IMR-90 (cell line): Measurements from ENCODE around the gene ZBED1. TPM values are rescaled to one million over a fixed set of nuclear protein-coding genes. Genes with fewer than 3 reads are reported as not detected.
"Not testable (repeated sequence)": the region's sequence is repeated elsewhere in the genome, so short reads cannot be mapped to it uniquely, and the experiment has no call there.

Experiments used
- ATAC-seq: fragments of 200-7000 bp; cut with Tn5 transposase; 2 replicates; pipeline ENCODE4 v1.9.1; 2020; ENCODE audit warnings: low read depth, mild to moderate bottlenecking, moderate library complexity
- BruUV-seq: library from RNA; stranded (reverse); fragments of 400-500 nt; replicated peaks from 2 replicates; lab custom pipeline; 2021; lab: Mats Ljungman, UMichigan
- CTCF ChIA-PET: fragments of 300-600 bp; formaldehyde crosslinking; extraction: SDS; loops from one replicate; lab custom pipeline; 2021; ENCODE audit warnings: antibody characterized with exemption; lab: Yijun Ruan, JAX
- POLR2A ChIA-PET: fragments of 300-600 bp; sonication (Branson Sonifier 250); formaldehyde crosslinking; loops from one replicate; lab custom pipeline; 2022; ENCODE audit warnings: antibody characterized with exemption; ENCODE audit not compliant: unreplicated experiment; lab: Charles Lee
- DNase-seq: peaks from one replicate; pipeline ENCODE4 v3.0.0; 2013
- H2AFZ ChIP-seq: replicated peaks from 2 replicates; pipeline ENCODE3; 2013; ENCODE audit warnings: low read length, mild to moderate bottlenecking; ENCODE audit not compliant: poor library complexity
- H2AK5ac ChIP-seq: 2 replicates; pipeline ENCODE4 v1.6.1; 2013; ENCODE audit warnings: low read depth, low read length, inconsistent platforms
- H2AK9ac ChIP-seq: replicated peaks from 2 replicates; pipeline ENCODE3; 2013; ENCODE audit warnings: mild to moderate bottlenecking, low read depth, low read length, moderate library complexity; ENCODE audit not compliant: poor library complexity
- H2BK120ac ChIP-seq: 2 replicates; pipeline ENCODE4 v1.6.1; 2013; ENCODE audit warnings: low read depth, low read length, inconsistent platforms
- H2BK15ac ChIP-seq: 3 replicates; pipeline ENCODE4 v1.6.1; 2013; ENCODE audit warnings: low read depth, low read length, inconsistent platforms
- H2BK20ac ChIP-seq: 2 replicates; pipeline ENCODE4 v1.6.1; 2013; ENCODE audit warnings: low read depth, mild to moderate bottlenecking, inconsistent platforms, low read length, moderate library complexity
- H2BK5ac ChIP-seq: 2 replicates; pipeline ENCODE4 v1.6.1; 2013; ENCODE audit warnings: mild to moderate bottlenecking, low read depth, low read length, inconsistent platforms; ENCODE audit not compliant: poor library complexity, severe bottlenecking
- H3K14ac ChIP-seq: replicated peaks from 2 replicates; pipeline ENCODE4 v1.6.1; 2013; ENCODE audit warnings: low read depth, low read length, inconsistent platforms
- H3K18ac ChIP-seq: 2 replicates; pipeline ENCODE4 v1.6.1; 2013; ENCODE audit warnings: low read depth, low read length, control low read depth
- H3K23ac ChIP-seq: 2 replicates; pipeline ENCODE4 v1.6.1; 2013; ENCODE audit warnings: low read depth, low read length, inconsistent platforms
- H3K27ac ChIP-seq: 2 replicates; pipeline ENCODE4 v1.5.1; 2013; ENCODE audit warnings: mild to moderate bottlenecking, control low read depth, low read length; ENCODE audit not compliant: insufficient read depth
- H3K27me3 ChIP-seq: 2 replicates; pipeline ENCODE4 v1.6.1; 2013; ENCODE audit warnings: low read length; ENCODE audit not compliant: control insufficient read depth, insufficient read depth
- H3K36me3 ChIP-seq: 2 replicates; pipeline ENCODE4 v1.6.1; 2013; ENCODE audit warnings: low read length, mixed read lengths; ENCODE audit not compliant: control insufficient read depth, insufficient read depth
- H3K4ac ChIP-seq: 2 replicates; pipeline ENCODE4 v1.6.1; 2013; ENCODE audit warnings: low read depth, low read length, inconsistent platforms
- H3K4me1 ChIP-seq: 2 replicates; pipeline ENCODE4 v1.6.1; 2013; ENCODE audit warnings: low read length, mixed read lengths; ENCODE audit not compliant: control insufficient read depth, insufficient read depth
- H3K4me2 ChIP-seq: 2 replicates; pipeline ENCODE4 v1.6.1; 2013; ENCODE audit warnings: low read depth, mild to moderate bottlenecking, control low read depth, low read length, moderate library complexity
- H3K4me3 ChIP-seq: 2 replicates; pipeline ENCODE4 v1.5.1; 2013; ENCODE audit warnings: low read depth, mild to moderate bottlenecking, control low read depth, low read length, moderate library complexity; ENCODE audit not compliant: insufficient read depth
- H3K56ac ChIP-seq: 2 replicates; pipeline ENCODE4 v1.6.1; 2013; ENCODE audit warnings: low read length, inconsistent platforms; ENCODE audit not compliant: insufficient read depth; ENCODE audit errors: extremely low read depth
- H3K79me1 ChIP-seq, 2 experiments: 2 replicates each; pipeline ENCODE4 v1.6.1; 2013; ENCODE audit warnings: low read length in 2 of 2, inconsistent platforms in 1 of 2, low read depth in 1 of 2
- H3K9ac ChIP-seq: 2 replicates; pipeline ENCODE4 v1.6.1; 2013; ENCODE audit warnings: low read depth, low read length, control low read depth
- H3K9me1 ChIP-seq: 2 replicates; pipeline ENCODE4 v1.6.1; 2013; ENCODE audit warnings: low read length, inconsistent platforms; ENCODE audit not compliant: insufficient read depth
- H3K9me3 ChIP-seq: 2 replicates; pipeline ENCODE4 v1.6.1; 2013; ENCODE audit warnings: low read length; ENCODE audit not compliant: control insufficient read depth, insufficient read depth
- H4K20me1 ChIP-seq: 2 replicates; pipeline ENCODE4 v1.6.1; 2013; ENCODE audit warnings: low read length, inconsistent platforms; ENCODE audit not compliant: insufficient read depth
- H4K5ac ChIP-seq: 2 replicates; pipeline ENCODE4 v1.6.1; 2013; ENCODE audit warnings: mild to moderate bottlenecking, low read depth, low read length, control low read depth
- H4K8ac ChIP-seq, 2 experiments: 2 replicates each; pipeline ENCODE4 v1.6.1; 2013; ENCODE audit warnings: low read depth in 2 of 2, low read length in 2 of 2, control low read depth in 1 of 2, inconsistent platforms in 1 of 2
- H4K91ac ChIP-seq: 2 replicates; pipeline ENCODE4 v1.6.1; 2013; ENCODE audit warnings: low read depth, low read length, inconsistent platforms; ENCODE audit not compliant: insufficient read depth
- WGBS, 2 experiments: methylation state at CpG; one replicate each; pipeline versions ENCODE4 v1.1.5 to v1.1.7; 2013; ENCODE audit warnings: missing lambda C conversion rate in 2 of 2; ENCODE audit not compliant: insufficient read length in 1 of 2; ENCODE audit errors: extremely low coverage in 2 of 2; 5-methylcytosine and 5-hydroxymethylcytosine counted together
- dilution Hi-C: fragments of 300-500 bp; cut with HindIII; formaldehyde crosslinking; loops from one replicate; pipeline ENCODE4 v1.14.3; 2018; ENCODE audit warnings: low sequenced_read_pairs; ENCODE audit not compliant: unreplicated experiment
- in situ Hi-C: fragments of 300-500 bp; cut with MboI; formaldehyde crosslinking; loops from 3 replicates; pipeline ENCODE4 v1.14.3; 2019; ENCODE audit warnings: low sequenced_read_pairs, inconsistent platforms, mixed read lengths
- intact Hi-C: fragments of 100-400 bp; cut with micrococcal nuclease; formaldehyde crosslinking; loops from 2 replicates; pipeline ENCODE4 v1.10.0; 2022
- polyA plus RNA-seq, 3 experiments: library from polyadenylated mRNA; depleted of rRNA; stranded (reverse); fragments of >200 nt; gene quantifications; 2 replicates each; pipeline ENCODE4 v1.2.3, GENCODE V29; 2012; ENCODE audit warnings: low replicate concordance in 1 of 3
- total RNA-seq: library from RNA; depleted of rRNA; stranded (reverse); fragments of >200 nt; gene quantifications from 2 replicates; pipeline ENCODE4 v1.2.3, GENCODE V29; 2012

ZBED1 gene
- total and polyA plus RNA-seq, 2 of the 4 experiments (the other 2 are of a cell fraction), result 13.1 to 21.5 TPM

GRCh38 chrX:2456091-2456490 lies 44.7 kb downstream of the ZBED1 start:
- H2BK120ac ChIP-seq, H3K27me3 ChIP-seq, H3K4me2 ChIP-seq, H2AK9ac ChIP-seq, H3K23ac ChIP-seq, H3K56ac ChIP-seq, H3K4me3 ChIP-seq, H4K5ac ChIP-seq, POLR2A ChIA-PET, H4K8ac ChIP-seq, dilution Hi-C loops, H2BK20ac ChIP-seq, H2AFZ ChIP-seq, BruUV-seq, H2BK5ac ChIP-seq, CTCF ChIA-PET, intact Hi-C loops, H2BK15ac ChIP-seq, H3K18ac ChIP-seq, H2AK5ac ChIP-seq, H3K4me1 ChIP-seq, H3K14ac ChIP-seq, H3K4ac ChIP-seq, DNase-seq, in situ Hi-C loops, ATAC-seq, H3K9me3 ChIP-seq, H4K91ac ChIP-seq, H3K27ac ChIP-seq, H3K9ac ChIP-seq: not testable (repeated sequence)
- Histone ChIP-seq H3K9me1 (peaks cover 20% of the 10 kb centered on the region), H4K20me1 (peaks cover 32% of the 10 kb centered on the region), H3K79me1 (peaks cover 25 to 54% of the 10 kb centered on the region in 2 experiments), H3K36me3 (peaks cover 12% of the 10 kb centered on the region)
- WGBS, 2 experiments, result 96% methylated on average over 4 of the region's 8 CpGs; no CpG with 5 or more reads in 1 of the 2 experiments

GRCh38 chrX:2454620-2455019 lies 46.2 kb downstream of the ZBED1 start:
- H2AK5ac ChIP-seq, in situ Hi-C loops, H2AFZ ChIP-seq, DNase-seq, H3K23ac ChIP-seq, CTCF ChIA-PET, H2BK20ac ChIP-seq, H2BK15ac ChIP-seq, H2BK5ac ChIP-seq, POLR2A ChIA-PET, BruUV-seq, H3K9me3 ChIP-seq, H3K14ac ChIP-seq, H3K56ac ChIP-seq, H3K18ac ChIP-seq, dilution Hi-C loops, H4K5ac ChIP-seq, H3K27ac ChIP-seq, H2AK9ac ChIP-seq, H3K9ac ChIP-seq, H4K91ac ChIP-seq, H3K4ac ChIP-seq, H2BK120ac ChIP-seq, H3K4me1 ChIP-seq, H3K27me3 ChIP-seq, H4K8ac ChIP-seq, ATAC-seq, H3K4me3 ChIP-seq, H3K4me2 ChIP-seq: not testable (repeated sequence)
- Histone ChIP-seq H3K9me1 (peaks cover 20% of the 10 kb centered on the region), H3K36me3 (peaks cover 12% of the 10 kb centered on the region), H4K20me1 (peaks cover 32% of the 10 kb centered on the region), H3K79me1 (peaks cover 25 to 57% of the 10 kb centered on the region in 2 experiments)
- intact Hi-C loops, result loop anchor here (5.0 kb wide), 1 partner anchor 102 kb away; no protein-coding TSS in a partner anchor
- WGBS, 2 experiments, result no CpG with 5 or more reads among the region's 9 CpGs
